Hindlimb muscle (tissue), 1 donor: Measurements from ENCODE around the gene CSF1R. TPM values are rescaled to one million over a fixed set of nuclear protein-coding genes. Genes with fewer than 3 reads are reported as not detected.

ENCODE experiments used
- DNase-seq: peaks from one replicate; pipeline ENCODE4 v3.0.0-alpha.2; 2013
- polyA plus RNA-seq: library from polyadenylated mRNA; unstranded; fragments of 120-200 nt; gene quantifications from one replicate; pipeline ENCODE4 v1.2.1, GENCODE V29; 2013; ENCODE audit not compliant: insufficient read length

The CSF1R gene
- polyA plus RNA-seq, 1 donor, result 45.1 TPM

- no peak for DNase-seq
These were observed 34.5 kb upstream of the CSF1R start for GRCh38 chr5:150120617-150121447.

- no peak for DNase-seq
These were observed 33.7 kb upstream of the CSF1R start for GRCh38 chr5:150120062-150120441.

- DNase-seq, result no peak
These were observed 33.2 kb upstream of the CSF1R start for GRCh38 chr5:150119421-150120061.

- no peak for DNase-seq
These were observed 32.3 kb upstream of the CSF1R start for GRCh38 chr5:150118561-150119229.

- DNase-seq, result no peak
These were observed 31.7 kb upstream of the CSF1R start for GRCh38 chr5:150117945-150118560.

- DNase-seq, result no peak
These were observed 30.5 kb upstream of the CSF1R start for GRCh38 chr5:150116667-150117400.

- no peak for DNase-seq
These were observed 28.5 kb upstream of the CSF1R start for GRCh38 chr5:150114773-150115408.

GRCh38 chr5:150114102-150114641, 27.8 kb upstream of the CSF1R start:
- no peak for DNase-seq

GRCh38 chr5:150113047-150113744, 26.8 kb upstream of the CSF1R start:
- no peak for DNase-seq

GRCh38 chr5:150112201-150113046, 26.1 kb upstream of the CSF1R start:
- DNase-seq, result peak; percentile 36

- no peak for DNase-seq
These were observed 24.8 kb upstream of the CSF1R start for GRCh38 chr5:150111122-150111521.

GRCh38 chr5:150109921-150110320, 23.6 kb upstream of the CSF1R start:
- DNase-seq, result no peak

GRCh38 chr5:150108711-150109514, 22.6 kb upstream of the CSF1R start:
- no peak for DNase-seq

GRCh38 chr5:150107909-150108447, 21.6 kb upstream of the CSF1R start:
- DNase-seq, result no peak

- DNase-seq, result no peak
These were observed 20.5 kb upstream of the CSF1R start for GRCh38 chr5:150106674-150107426.

- no peak for DNase-seq
These were observed 19.7 kb upstream of the CSF1R start for GRCh38 chr5:150105928-150106615.

- no peak for DNase-seq
These were observed 18.2 kb upstream of the CSF1R start for GRCh38 chr5:150104550-150104870.
